OCI-LY3 (cell line): Measurements from ENCODE around the gene AKT1S1.

Experiments used
- EZH2phosphoT487 ChIP-seq: fragments of 200-600 bp; shearing (Covaris generic); IDR thresholded peaks from 2 replicates; pipeline ENCODE4 v1.6.1; 2018; ENCODE audit warnings: antibody characterized with exemption, mixed run types, low read depth
- TF ChIP-seq, protein P1 (sequence below): fragments of 200-600, 300-600 bp; sonication (generic); IDR thresholded peaks from 2 replicates; pipeline ENCODE4 v1.5.1; 2014; ENCODE audit warnings: antibody characterized with exemption, low read length, low read depth

DNA sequence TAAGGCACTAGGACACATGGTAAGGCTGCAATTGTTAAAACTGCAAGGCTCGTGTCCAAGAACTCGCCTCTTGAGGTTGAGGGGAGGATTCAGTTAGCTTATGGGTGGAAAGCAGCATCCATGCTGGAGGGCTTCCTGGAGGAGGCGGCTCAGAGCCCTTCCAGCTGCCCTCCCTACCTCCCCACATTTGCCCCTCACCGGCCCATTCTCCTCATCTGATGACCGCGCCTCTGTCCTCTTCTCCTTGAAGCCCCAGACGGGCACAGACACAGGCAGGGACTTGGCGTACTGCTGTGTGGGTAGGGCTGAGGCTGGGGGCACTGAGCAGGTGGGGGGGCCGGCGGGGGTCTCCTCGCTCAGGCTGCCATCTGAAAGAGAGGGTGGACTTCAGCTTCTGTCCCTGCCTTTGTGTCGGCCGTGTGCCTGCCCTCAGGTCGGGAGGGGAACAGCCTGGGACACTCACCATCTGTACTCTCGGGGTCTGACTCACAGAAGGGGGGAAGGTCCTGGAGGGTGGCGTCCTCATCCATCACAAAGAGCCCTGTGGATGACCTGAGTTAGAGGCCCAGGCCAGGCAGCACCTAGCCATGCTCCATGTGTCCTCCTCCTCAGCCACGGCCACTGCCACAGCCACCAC lies 5.7 kb downstream of the AKT1S1 start:
- TF ChIP-seq, protein P1, sequence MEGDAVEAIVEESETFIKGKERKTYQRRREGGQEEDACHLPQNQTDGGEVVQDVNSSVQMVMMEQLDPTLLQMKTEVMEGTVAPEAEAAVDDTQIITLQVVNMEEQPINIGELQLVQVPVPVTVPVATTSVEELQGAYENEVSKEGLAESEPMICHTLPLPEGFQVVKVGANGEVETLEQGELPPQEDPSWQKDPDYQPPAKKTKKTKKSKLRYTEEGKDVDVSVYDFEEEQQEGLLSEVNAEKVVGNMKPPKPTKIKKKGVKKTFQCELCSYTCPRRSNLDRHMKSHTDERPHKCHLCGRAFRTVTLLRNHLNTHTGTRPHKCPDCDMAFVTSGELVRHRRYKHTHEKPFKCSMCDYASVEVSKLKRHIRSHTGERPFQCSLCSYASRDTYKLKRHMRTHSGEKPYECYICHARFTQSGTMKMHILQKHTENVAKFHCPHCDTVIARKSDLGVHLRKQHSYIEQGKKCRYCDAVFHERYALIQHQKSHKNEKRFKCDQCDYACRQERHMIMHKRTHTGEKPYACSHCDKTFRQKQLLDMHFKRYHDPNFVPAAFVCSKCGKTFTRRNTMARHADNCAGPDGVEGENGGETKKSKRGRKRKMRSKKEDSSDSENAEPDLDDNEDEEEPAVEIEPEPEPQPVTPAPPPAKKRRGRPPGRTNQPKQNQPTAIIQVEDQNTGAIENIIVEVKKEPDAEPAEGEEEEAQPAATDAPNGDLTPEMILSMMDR: no peak
- no peak for TF ChIP-seq EZH2phosphoT487
